MM.1S (cell line): ENCODE results near the gene WDR36.

ENCODE experiments used
- DNase-seq: peaks from one replicate; pipeline ENCODE4 v3.0.0-alpha.2; 2015
- H2AFZ ChIP-seq: fragments of 300-600 bp; sonication (generic); 2 replicates; pipeline ENCODE4 v1.6.0; 2016; ENCODE audit warnings: antibody characterized with exemption, low read length
- H3F3A ChIP-seq: fragments of 300-600 bp; sonication (generic); 2 replicates; pipeline ENCODE4 v1.6.1; 2016; ENCODE audit warnings: mild to moderate bottlenecking, antibody characterized with exemption, low read length, moderate library complexity, mixed read lengths; ENCODE audit not compliant: insufficient read depth
- H3K27ac ChIP-seq: fragments of 300-600 bp; sonication (generic); 2 replicates; pipeline ENCODE4 v1.5.1; 2016; ENCODE audit warnings: mild to moderate bottlenecking, low read length
- H3K27me3 ChIP-seq: fragments of 300-600 bp; sonication (generic); replicated peaks from 2 replicates; pipeline ENCODE4 v1.6.0; 2016; ENCODE audit warnings: low read length; ENCODE audit not compliant: insufficient read depth
- H3K36me3 ChIP-seq: fragments of 300-600 bp; sonication (generic); replicated peaks from 2 replicates; pipeline ENCODE4 v1.6.1; 2016; ENCODE audit warnings: mild to moderate bottlenecking, low read length, mixed read lengths; ENCODE audit not compliant: insufficient read depth
- H3K4me1 ChIP-seq: fragments of 300-600 bp; sonication (generic); 2 replicates; pipeline ENCODE4 v1.6.1; 2016; ENCODE audit warnings: low read length, mixed read lengths
- H3K4me2 ChIP-seq: fragments of 300-600 bp; sonication (generic); 2 replicates; pipeline ENCODE4 v1.6.0; 2016; ENCODE audit warnings: low read depth, low read length
- H3K4me3 ChIP-seq: fragments of 300-600 bp; sonication (generic); 2 replicates; pipeline ENCODE4 v1.5.1; 2016; ENCODE audit warnings: low read length, mixed read lengths
- H3K79me2 ChIP-seq: fragments of 300-600 bp; sonication (generic); 2 replicates; pipeline ENCODE4 v1.6.1; 2016; ENCODE audit warnings: mixed run types, low read length, mixed read lengths
- H3K9ac ChIP-seq: fragments of 300-600 bp; sonication (generic); 2 replicates; pipeline ENCODE4 v1.6.1; 2016; ENCODE audit warnings: low read length, mixed read lengths
- H3K9me2 ChIP-seq: fragments of 300-600 bp; sonication (generic); replicated peaks from 2 replicates; pipeline ENCODE4 v1.6.1; 2016; ENCODE audit warnings: mild to moderate bottlenecking, low read length, mixed read lengths; ENCODE audit not compliant: insufficient read depth
- H3K9me3 ChIP-seq: fragments of 300-600 bp; sonication (generic); replicated peaks from 2 replicates; pipeline ENCODE4 v1.6.1; 2016; ENCODE audit warnings: mild to moderate bottlenecking, low read length, mixed read lengths; ENCODE audit not compliant: insufficient read depth
- H4K20me1 ChIP-seq: fragments of 300-600 bp; sonication (generic); 2 replicates; pipeline ENCODE4 v1.6.1; 2016; ENCODE audit warnings: mild to moderate bottlenecking, low read length, moderate library complexity, mixed read lengths; ENCODE audit not compliant: insufficient read depth
- EZH2 ChIP-seq: fragments of 300-600 bp; sonication (generic); optimal IDR thresholded peaks from 2 replicates; pipeline ENCODE3; 2017; ENCODE audit warnings: low read depth, mild to moderate bottlenecking, antibody characterized with exemption, low read length, mixed read lengths
- EZH2phosphoT487 ChIP-seq: fragments of 300-600 bp; sonication (generic); IDR thresholded peaks from 2 replicates; pipeline ENCODE4 v1.6.1; 2018; ENCODE audit warnings: antibody characterized with exemption, low read length
- TF ChIP-seq, protein P1 (sequence below): fragments of 300-600 bp; sonication (generic); IDR thresholded peaks from 2 replicates; pipeline ENCODE4 v1.5.1; 2016; ENCODE audit warnings: antibody characterized with exemption, low read length, mixed read lengths

WDR36 gene

GRCh38 chr5:111129938-111130337 is 37.8 kb downstream of the WDR36 start:
- Histone ChIP-seq H3K27me3 (no peaks in the 10 kb centered on the region), H3F3A (no peaks in the 10 kb centered on the region), H3K9me3 (no peaks in the 10 kb centered on the region), H3K36me3 (peaks cover 5% of the 10 kb centered on the region; the same call in 1 of the 2 replicates), H3K4me2 (no peak overlapping the region), H3K4me1 (no peaks in the 10 kb centered on the region), H2AFZ (no peak overlapping the region), H3K9ac (no peak overlapping the region), H4K20me1 (no peaks in the 10 kb centered on the region), H3K4me3 (no peak overlapping the region), H3K79me2 (no peaks in the 10 kb centered on the region), H3K9me2 (no peaks in the 10 kb centered on the region), H3K27ac (no peak overlapping the region)
- DNase-seq, result no peak
- no peak for TF ChIP-seq EZH2phosphoT487
- TF ChIP-seq EZH2, result no peak
- TF ChIP-seq, protein P1, sequence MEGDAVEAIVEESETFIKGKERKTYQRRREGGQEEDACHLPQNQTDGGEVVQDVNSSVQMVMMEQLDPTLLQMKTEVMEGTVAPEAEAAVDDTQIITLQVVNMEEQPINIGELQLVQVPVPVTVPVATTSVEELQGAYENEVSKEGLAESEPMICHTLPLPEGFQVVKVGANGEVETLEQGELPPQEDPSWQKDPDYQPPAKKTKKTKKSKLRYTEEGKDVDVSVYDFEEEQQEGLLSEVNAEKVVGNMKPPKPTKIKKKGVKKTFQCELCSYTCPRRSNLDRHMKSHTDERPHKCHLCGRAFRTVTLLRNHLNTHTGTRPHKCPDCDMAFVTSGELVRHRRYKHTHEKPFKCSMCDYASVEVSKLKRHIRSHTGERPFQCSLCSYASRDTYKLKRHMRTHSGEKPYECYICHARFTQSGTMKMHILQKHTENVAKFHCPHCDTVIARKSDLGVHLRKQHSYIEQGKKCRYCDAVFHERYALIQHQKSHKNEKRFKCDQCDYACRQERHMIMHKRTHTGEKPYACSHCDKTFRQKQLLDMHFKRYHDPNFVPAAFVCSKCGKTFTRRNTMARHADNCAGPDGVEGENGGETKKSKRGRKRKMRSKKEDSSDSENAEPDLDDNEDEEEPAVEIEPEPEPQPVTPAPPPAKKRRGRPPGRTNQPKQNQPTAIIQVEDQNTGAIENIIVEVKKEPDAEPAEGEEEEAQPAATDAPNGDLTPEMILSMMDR, result no peak

GRCh38 chr5:111131356-111131755 is 39.2 kb downstream of the WDR36 start:
- Histone ChIP-seq H3K4me3 (no peak overlapping the region), H3K9ac (no peak overlapping the region), H2AFZ (no peak overlapping the region), H3K27me3 (no peaks in the 10 kb centered on the region), H3K79me2 (no peaks in the 10 kb centered on the region), H3K36me3 (no peaks in the 10 kb centered on the region; the same call in 1 of the 2 replicates), H4K20me1 (no peaks in the 10 kb centered on the region), H3K9me2 (no peaks in the 10 kb centered on the region), H3K4me1 (no peaks in the 10 kb centered on the region), H3K4me2 (no peak overlapping the region), H3F3A (no peaks in the 10 kb centered on the region), H3K27ac (no peak overlapping the region), H3K9me3 (no peaks in the 10 kb centered on the region)
- no peak for TF ChIP-seq EZH2
- TF ChIP-seq, protein P1, result no peak
- TF ChIP-seq EZH2phosphoT487, result no peak
- DNase-seq, result no peak

- Histone ChIP-seq H3K4me3 (no peak overlapping the region), H2AFZ (no peak overlapping the region), H4K20me1 (no peaks in the 10 kb centered on the region), H3K4me1 (no peaks in the 10 kb centered on the region), H3K36me3 (no peaks in the 10 kb centered on the region; the same call in 1 of the 2 replicates), H3K27me3 (no peaks in the 10 kb centered on the region), H3K9me2 (no peaks in the 10 kb centered on the region), H3K27ac (no peak overlapping the region), H3K9ac (no peak overlapping the region), H3K79me2 (no peaks in the 10 kb centered on the region), H3K4me2 (no peak overlapping the region), H3F3A (no peaks in the 10 kb centered on the region), H3K9me3 (no peaks in the 10 kb centered on the region)
- TF ChIP-seq EZH2, result no peak
- no peak for TF ChIP-seq EZH2phosphoT487
- TF ChIP-seq, protein P1, result no peak
- no peak for DNase-seq
Observed at GRCh38 chr5:111132076-111132475, 39.9 kb downstream of the WDR36 start.
